ENCODE data around the gene POLR1D.

POLR1D gene

DNA sequence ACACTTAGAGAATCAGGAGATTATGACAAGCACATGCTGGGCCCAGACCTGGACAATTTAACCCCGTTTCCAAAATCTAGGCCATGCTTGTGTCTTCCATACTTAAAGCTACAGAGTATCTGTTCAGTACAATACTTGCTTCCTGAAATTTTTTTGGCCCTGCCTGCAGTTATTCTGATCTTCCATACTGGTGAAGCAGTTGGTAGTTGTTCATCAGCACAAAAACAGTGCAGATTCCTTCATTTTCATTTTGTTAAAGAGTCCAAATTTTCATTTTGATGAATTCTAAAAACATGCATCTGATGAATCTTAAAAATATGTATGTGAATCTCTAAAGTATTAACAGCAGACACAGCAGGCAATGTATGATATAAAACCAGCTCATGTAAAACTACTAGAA, 49.2 kb downstream of the POLR1D start:
- DNase-seq = no peak
- peaks cover 1% of the 10 kb centered on the region for H3K36me3 ChIP-seq (replicated peaks)
- no peaks in the 10 kb centered on the region for H3K27me3 ChIP-seq (replicated peaks)
- TF ChIP-seq, protein P1, sequence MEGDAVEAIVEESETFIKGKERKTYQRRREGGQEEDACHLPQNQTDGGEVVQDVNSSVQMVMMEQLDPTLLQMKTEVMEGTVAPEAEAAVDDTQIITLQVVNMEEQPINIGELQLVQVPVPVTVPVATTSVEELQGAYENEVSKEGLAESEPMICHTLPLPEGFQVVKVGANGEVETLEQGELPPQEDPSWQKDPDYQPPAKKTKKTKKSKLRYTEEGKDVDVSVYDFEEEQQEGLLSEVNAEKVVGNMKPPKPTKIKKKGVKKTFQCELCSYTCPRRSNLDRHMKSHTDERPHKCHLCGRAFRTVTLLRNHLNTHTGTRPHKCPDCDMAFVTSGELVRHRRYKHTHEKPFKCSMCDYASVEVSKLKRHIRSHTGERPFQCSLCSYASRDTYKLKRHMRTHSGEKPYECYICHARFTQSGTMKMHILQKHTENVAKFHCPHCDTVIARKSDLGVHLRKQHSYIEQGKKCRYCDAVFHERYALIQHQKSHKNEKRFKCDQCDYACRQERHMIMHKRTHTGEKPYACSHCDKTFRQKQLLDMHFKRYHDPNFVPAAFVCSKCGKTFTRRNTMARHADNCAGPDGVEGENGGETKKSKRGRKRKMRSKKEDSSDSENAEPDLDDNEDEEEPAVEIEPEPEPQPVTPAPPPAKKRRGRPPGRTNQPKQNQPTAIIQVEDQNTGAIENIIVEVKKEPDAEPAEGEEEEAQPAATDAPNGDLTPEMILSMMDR (IDR thresholded peaks at IDR 0.05; ENCODE audit: low read depth, low read length, missing control alignments) = no peak
- H3K27ac ChIP-seq = no peak overlapping the region
- in situ Hi-C loops (cut with HindIII; ENCODE audit: low pct_ligation_motif_present, low sequenced_read_pairs) = no loop called here
- no peak overlapping the region for H3K4me3 ChIP-seq (ENCODE audit: low read depth, low read length)

DNA sequence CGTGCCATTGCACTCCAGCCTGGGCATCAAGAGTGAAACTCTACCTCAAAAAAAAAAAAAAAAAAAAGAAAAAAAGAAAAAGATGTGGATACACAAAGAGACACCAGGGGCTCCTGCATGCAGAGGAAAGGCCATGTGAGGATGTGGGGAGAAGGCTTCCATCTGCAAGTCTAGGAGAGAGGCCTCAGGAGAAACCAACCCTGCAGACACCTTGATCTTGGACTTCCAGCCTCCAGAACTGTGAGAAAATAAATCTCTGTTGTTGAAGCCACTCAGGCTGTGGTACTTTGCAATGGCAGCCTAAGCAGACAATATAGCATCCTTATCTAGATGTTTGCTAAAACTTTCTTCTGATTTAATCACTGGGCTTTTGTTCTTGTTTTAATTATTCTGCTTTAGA, 50.3 kb downstream of the POLR1D start:
- TF ChIP-seq, protein P1 (IDR thresholded peaks at IDR 0.05; ENCODE audit: low read depth, low read length, missing control alignments) = no peak
- no peak for DNase-seq
- Histone ChIP-seq H3K36me3 (replicated peaks) (no peaks in the 10 kb centered on the region), H3K4me3 (ENCODE audit: low read depth, low read length) (no peak overlapping the region), H3K27me3 (replicated peaks) (no peaks in the 10 kb centered on the region), H3K27ac (no peak overlapping the region)
- in situ Hi-C loops (cut with HindIII; ENCODE audit: low pct_ligation_motif_present, low sequenced_read_pairs) = no loop called here
